Measurements from ENCODE around the gene LTBP1. TPM values are rescaled to one million over a fixed set of nuclear protein-coding genes. Genes with fewer than 3 reads are reported as not detected.

Gene LTBP1
- polyA plus RNA-seq, 1 donor (not counting 4 experiments of a cell fraction or from before 2014, with no cell fraction given): 9.2 TPM

GRCh38 chr2:33115728-33116127 is 169.0 kb downstream of the LTBP1 start:
- TF ChIP-seq EZH2 (IDR thresholded peaks at IDR 0.05; ENCODE audit: low read length): no peak
- TF ChIP-seq CTCF (optimal IDR thresholded peaks at IDR 0.05 in 1 of 3, IDR thresholded peaks at IDR 0.05 in 1 of 3, conservative IDR thresholded peaks at IDR 0.05 in 1 of 3; ENCODE audit: extremely low read depth in 1 of 3, insufficient read depth in 2 of 3, low read length in 3 of 3): no peak
- FAIRE-seq: no peak

GRCh38 chr2:33116799-33117198 is 170.0 kb downstream of the LTBP1 start:
- DNase-seq (ENCODE audit: low read depth, low spot score): no peak
- H3K9me3 ChIP-seq (ENCODE audit: control insufficient read depth, low read depth, low read length): no peaks in the 10 kb centered on the region
- H3K9me1 ChIP-seq (ENCODE audit: control insufficient read depth, extremely low read depth, insufficient read depth, low read length): no peaks in the 10 kb centered on the region
- dilution Hi-C loops (cut with MboI; ENCODE audit: extremely low pct_ligation_motif_present, low sequenced_read_pairs): no loop called here
- no peak overlapping the region for H2AFZ ChIP-seq (ENCODE audit: control insufficient read depth, low read length)
- no peaks in the 10 kb centered on the region for H3K27me3 ChIP-seq (ENCODE audit: control insufficient read depth, extremely low read depth, insufficient read depth, low read length)
- H4K20me1 ChIP-seq (ENCODE audit: control insufficient read depth, extremely low read depth, insufficient read depth, low read length): no peaks in the 10 kb centered on the region
- H3K9ac ChIP-seq (ENCODE audit: control insufficient read depth, extremely low read depth, insufficient read depth, low read length): no peak overlapping the region
- H3K79me2 ChIP-seq (ENCODE audit: control insufficient read depth, insufficient read depth, low read length): no peaks in the 10 kb centered on the region
- no peaks in the 10 kb centered on the region for H3K36me3 ChIP-seq (ENCODE audit: control insufficient read depth in 2 of 2, extremely low read depth in 1 of 2, insufficient read depth in 2 of 2, low read length in 2 of 2)
- FAIRE-seq: no peak
- H3K4me2 ChIP-seq (ENCODE audit: control insufficient read depth, extremely low read depth, insufficient read depth, low read depth, low read length): no peak overlapping the region
- TF ChIP-seq EZH2 (IDR thresholded peaks at IDR 0.05; ENCODE audit: low read length) (no peak), CTCF (optimal IDR thresholded peaks at IDR 0.05 in 1 of 3, IDR thresholded peaks at IDR 0.05 in 1 of 3, conservative IDR thresholded peaks at IDR 0.05 in 1 of 3; ENCODE audit: extremely low read depth in 1 of 3, insufficient read depth in 2 of 3, low read length in 3 of 3) (no peak)
- peaks cover 13% of the 10 kb centered on the region for H3K4me1 ChIP-seq (ENCODE audit: control insufficient read depth, extremely low read depth, insufficient read depth, low read length)
- H3K27ac ChIP-seq (ENCODE audit: control insufficient read depth, insufficient read depth, low read length): no peak overlapping the region
- H3K4me3 ChIP-seq (ENCODE audit: control insufficient read depth in 2 of 3, extremely low read depth in 1 of 3, insufficient read depth in 2 of 3, low read depth in 1 of 3, low read length in 3 of 3): no peak overlapping the region

More at GRCh38 chr2:33115728-33116127, 169.0 kb downstream of the LTBP1 start:
- no peaks in the 10 kb centered on the region for H3K79me2 ChIP-seq (ENCODE audit: control insufficient read depth, insufficient read depth, low read length)
- no peaks in the 10 kb centered on the region for H3K27me3 ChIP-seq (ENCODE audit: control insufficient read depth, extremely low read depth, insufficient read depth, low read length)
- no peaks in the 10 kb centered on the region for H3K36me3 ChIP-seq (ENCODE audit: control insufficient read depth in 2 of 2, extremely low read depth in 1 of 2, insufficient read depth in 2 of 2, low read length in 2 of 2)
- no peak overlapping the region for H2AFZ ChIP-seq (ENCODE audit: control insufficient read depth, low read length)
- no peak overlapping the region for H3K4me3 ChIP-seq (ENCODE audit: control insufficient read depth in 2 of 3, extremely low read depth in 1 of 3, insufficient read depth in 2 of 3, low read depth in 1 of 3, low read length in 3 of 3)
- no peak for DNase-seq (ENCODE audit: low read depth, low spot score)
- no peaks in the 10 kb centered on the region for H3K9me1 ChIP-seq (ENCODE audit: control insufficient read depth, extremely low read depth, insufficient read depth, low read length)
- no peaks in the 10 kb centered on the region for H3K9me3 ChIP-seq (ENCODE audit: control insufficient read depth, low read depth, low read length)
- H3K9ac ChIP-seq (ENCODE audit: control insufficient read depth, extremely low read depth, insufficient read depth, low read length): no peak overlapping the region
- no peaks in the 10 kb centered on the region for H4K20me1 ChIP-seq (ENCODE audit: control insufficient read depth, extremely low read depth, insufficient read depth, low read length)
- dilution Hi-C loops (cut with MboI; ENCODE audit: extremely low pct_ligation_motif_present, low sequenced_read_pairs): no loop called here
- no peak overlapping the region for H3K27ac ChIP-seq (ENCODE audit: control insufficient read depth, insufficient read depth, low read length)
- no peak overlapping the region for H3K4me2 ChIP-seq (ENCODE audit: control insufficient read depth, extremely low read depth, insufficient read depth, low read depth, low read length)
- H3K4me1 ChIP-seq (ENCODE audit: control insufficient read depth, extremely low read depth, insufficient read depth, low read length): peaks cover 13% of the 10 kb centered on the region

All from keratinocyte (primary cell).